ENCODE data around the gene MYO1B.

- TF ChIP-seq MXD4 (CRISPR knock-in tag; IDR thresholded peaks at IDR 0.05; ENCODE audit: borderline replicate concordance) = no peak
- no peak for TF ChIP-seq GABPB1 (CRISPR knock-in tag; IDR thresholded peaks at IDR 0.05)
- TF ChIP-seq, protein P1, sequence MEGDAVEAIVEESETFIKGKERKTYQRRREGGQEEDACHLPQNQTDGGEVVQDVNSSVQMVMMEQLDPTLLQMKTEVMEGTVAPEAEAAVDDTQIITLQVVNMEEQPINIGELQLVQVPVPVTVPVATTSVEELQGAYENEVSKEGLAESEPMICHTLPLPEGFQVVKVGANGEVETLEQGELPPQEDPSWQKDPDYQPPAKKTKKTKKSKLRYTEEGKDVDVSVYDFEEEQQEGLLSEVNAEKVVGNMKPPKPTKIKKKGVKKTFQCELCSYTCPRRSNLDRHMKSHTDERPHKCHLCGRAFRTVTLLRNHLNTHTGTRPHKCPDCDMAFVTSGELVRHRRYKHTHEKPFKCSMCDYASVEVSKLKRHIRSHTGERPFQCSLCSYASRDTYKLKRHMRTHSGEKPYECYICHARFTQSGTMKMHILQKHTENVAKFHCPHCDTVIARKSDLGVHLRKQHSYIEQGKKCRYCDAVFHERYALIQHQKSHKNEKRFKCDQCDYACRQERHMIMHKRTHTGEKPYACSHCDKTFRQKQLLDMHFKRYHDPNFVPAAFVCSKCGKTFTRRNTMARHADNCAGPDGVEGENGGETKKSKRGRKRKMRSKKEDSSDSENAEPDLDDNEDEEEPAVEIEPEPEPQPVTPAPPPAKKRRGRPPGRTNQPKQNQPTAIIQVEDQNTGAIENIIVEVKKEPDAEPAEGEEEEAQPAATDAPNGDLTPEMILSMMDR (IDR thresholded peaks at IDR 0.05) = no peak
- TF ChIP-seq FOXJ3 (CRISPR knock-in tag; IDR thresholded peaks at IDR 0.05; ENCODE audit: borderline replicate concordance) = no peak
- no peak for TF ChIP-seq JUN (CRISPR knock-in tag; IDR thresholded peaks at IDR 0.05)
- TF ChIP-seq IRF2 (CRISPR knock-in tag; IDR thresholded peaks at IDR 0.05; ENCODE audit: borderline replicate concordance, low read depth) = no peak
- TF ChIP-seq USF2 (CRISPR knock-in tag; IDR thresholded peaks at IDR 0.05) = no peak
- no peak for TF ChIP-seq ATF1 (CRISPR knock-in tag; IDR thresholded peaks at IDR 0.05)
- TF ChIP-seq FOXK1 (CRISPR knock-in tag; IDR thresholded peaks at IDR 0.05) = no peak
- TF ChIP-seq TCF7 (CRISPR knock-in tag; IDR thresholded peaks at IDR 0.05; ENCODE audit: low read depth) = no peak
- no peak for TF ChIP-seq ZNF263 (CRISPR knock-in tag; IDR thresholded peaks at IDR 0.05; ENCODE audit: low read depth)
- TF ChIP-seq FOXP1 (CRISPR knock-in tag; IDR thresholded peaks at IDR 0.05; ENCODE audit: borderline replicate concordance) = no peak
- no peak for TF ChIP-seq ZNF232 (CRISPR knock-in tag; IDR thresholded peaks at IDR 0.05)
Observed at GRCh38 chr2:191264647-191265081, 19.5 kb downstream of the MYO1B start.
